Measurements from ENCODE around the gene MSLN.
A peak's percentile ranks its signal among the peaks of the same experiment; 100 is the strongest.

Gene MSLN

DNA sequence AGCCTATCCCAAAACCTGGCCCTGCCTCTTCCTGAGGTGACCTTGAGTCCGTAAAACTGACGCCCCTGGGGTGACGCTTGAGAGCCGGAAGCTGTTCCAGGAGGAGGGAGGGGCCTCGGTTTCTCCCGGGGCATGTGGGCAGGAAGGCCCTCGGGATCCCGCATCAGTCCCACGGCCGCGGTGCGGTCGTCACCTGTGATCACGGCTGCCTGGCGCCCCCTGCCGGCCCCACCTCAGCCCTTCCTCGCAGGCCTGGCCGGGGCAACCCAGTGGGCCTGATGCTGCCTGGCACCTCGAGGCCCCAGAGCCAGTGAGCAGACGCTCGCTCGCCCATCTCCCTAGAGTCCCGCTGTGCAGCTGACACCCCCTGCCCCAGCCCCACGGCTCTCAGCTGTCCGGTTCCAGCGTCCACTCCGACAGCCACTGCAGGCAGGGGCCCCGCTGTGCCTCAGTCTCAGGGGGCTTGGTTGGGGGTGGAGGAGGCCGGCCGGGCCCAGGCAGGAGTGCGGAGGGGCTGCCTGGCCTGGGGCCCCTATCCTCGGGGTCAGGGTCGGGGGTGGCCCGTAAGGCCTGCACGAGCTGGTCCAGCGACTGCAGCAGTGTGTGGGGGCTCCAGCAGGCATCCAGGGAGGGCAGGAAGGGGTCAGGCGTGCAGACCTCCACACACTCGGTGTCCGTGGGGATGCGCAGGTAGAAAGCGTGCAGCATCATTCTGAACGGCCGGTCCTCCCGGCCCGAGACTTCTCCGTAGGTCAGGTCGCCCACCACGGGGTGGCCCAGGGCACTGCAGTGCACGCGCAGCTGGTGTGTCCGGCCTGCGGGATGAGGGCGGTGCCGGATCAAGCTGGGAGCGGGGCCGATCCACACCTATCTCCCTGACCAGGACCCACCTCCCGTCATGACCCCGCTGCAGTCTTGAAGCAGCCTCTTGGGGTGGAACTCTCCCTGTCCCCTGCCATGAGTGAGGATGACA lies 25.3 kb downstream of the MSLN start:
- H3K27ac ChIP-seq (ENCODE audit: low read length) = no peak overlapping the region
- peaks cover 49% of the 10 kb centered on the region for H3K36me3 ChIP-seq (ENCODE audit: insufficient read depth, low read length)
- no peak for ATAC-seq (ENCODE audit: insufficient read depth, low read depth)
- no peak overlapping the region for H3K4me3 ChIP-seq (ENCODE audit: low read depth in 1 of 2, low read length in 2 of 2)
- no peaks in the 10 kb centered on the region for H3K9me3 ChIP-seq (ENCODE audit: insufficient read depth, low read length, severe bottlenecking)
- peaks cover 46% of the 10 kb centered on the region for H3K79me2 ChIP-seq (ENCODE audit: insufficient read depth, low read length)
- DNase-seq = no peak
- TF ChIP-seq, protein P1, sequence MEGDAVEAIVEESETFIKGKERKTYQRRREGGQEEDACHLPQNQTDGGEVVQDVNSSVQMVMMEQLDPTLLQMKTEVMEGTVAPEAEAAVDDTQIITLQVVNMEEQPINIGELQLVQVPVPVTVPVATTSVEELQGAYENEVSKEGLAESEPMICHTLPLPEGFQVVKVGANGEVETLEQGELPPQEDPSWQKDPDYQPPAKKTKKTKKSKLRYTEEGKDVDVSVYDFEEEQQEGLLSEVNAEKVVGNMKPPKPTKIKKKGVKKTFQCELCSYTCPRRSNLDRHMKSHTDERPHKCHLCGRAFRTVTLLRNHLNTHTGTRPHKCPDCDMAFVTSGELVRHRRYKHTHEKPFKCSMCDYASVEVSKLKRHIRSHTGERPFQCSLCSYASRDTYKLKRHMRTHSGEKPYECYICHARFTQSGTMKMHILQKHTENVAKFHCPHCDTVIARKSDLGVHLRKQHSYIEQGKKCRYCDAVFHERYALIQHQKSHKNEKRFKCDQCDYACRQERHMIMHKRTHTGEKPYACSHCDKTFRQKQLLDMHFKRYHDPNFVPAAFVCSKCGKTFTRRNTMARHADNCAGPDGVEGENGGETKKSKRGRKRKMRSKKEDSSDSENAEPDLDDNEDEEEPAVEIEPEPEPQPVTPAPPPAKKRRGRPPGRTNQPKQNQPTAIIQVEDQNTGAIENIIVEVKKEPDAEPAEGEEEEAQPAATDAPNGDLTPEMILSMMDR (IDR thresholded peaks at IDR 0.05; ENCODE audit: borderline replicate concordance, extremely low read depth, low read length, poor library complexity, severe bottlenecking) = no peak
- TF ChIP-seq EZH2 (IDR thresholded peaks at IDR 0.05; ENCODE audit: borderline replicate concordance, low read depth, low read length, severe bottlenecking) = no peak
- H3K4me2 ChIP-seq (ENCODE audit: insufficient read depth, low read length) = peak overlapping the region; percentile 99; the same call in 1 of the 2 replicates
- no peak overlapping the region for H2AFZ ChIP-seq (ENCODE audit: low read depth, low read length)
- H3K9ac ChIP-seq (ENCODE audit: low read depth, low read length) = no peak overlapping the region
- H3K27me3 ChIP-seq (ENCODE audit: insufficient read depth, low read length, poor library complexity) = no peaks in the 10 kb centered on the region
- peaks cover 54% of the 10 kb centered on the region for H4K20me1 ChIP-seq (ENCODE audit: insufficient read depth, low read length)
- H3K4me1 ChIP-seq (ENCODE audit: insufficient read depth, low read length) = peaks cover 35% of the 10 kb centered on the region

DNA sequence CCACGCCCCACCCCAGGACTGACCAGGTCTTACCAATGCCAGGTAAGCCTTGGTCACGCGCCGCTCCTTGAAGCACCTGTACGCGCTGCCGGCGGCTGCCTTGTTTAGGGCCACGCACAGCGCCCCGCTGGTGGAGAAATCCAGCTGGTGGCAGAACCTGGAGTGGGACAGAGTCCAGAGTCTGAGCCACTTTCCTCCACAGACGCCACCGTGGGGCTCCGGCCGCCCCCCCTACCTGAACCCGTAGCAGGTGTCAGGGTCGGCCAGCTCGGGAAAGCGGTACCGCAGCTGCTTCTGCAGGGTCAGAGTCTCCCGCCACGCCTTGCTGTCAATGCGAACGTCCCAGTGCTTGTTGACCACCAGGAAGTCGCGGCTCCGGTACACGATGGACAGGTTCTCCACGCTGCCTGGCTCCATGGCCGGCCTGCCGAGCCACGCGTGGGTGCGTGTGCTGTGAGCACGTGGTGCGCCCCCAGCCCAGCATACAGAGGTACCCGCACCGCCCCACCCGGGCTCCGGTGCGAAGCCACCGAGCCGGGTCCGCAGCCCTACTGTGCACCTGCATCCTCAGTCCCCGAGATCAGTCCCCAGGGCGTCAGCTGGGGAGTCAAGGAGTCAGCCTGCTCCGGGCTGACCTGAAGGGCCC lies 26.9 kb downstream of the MSLN start:
- Histone ChIP-seq H3K9me3 (ENCODE audit: insufficient read depth, low read length, severe bottlenecking) (no peaks in the 10 kb centered on the region), H2AFZ (ENCODE audit: low read depth, low read length) (peak overlapping the region; percentile 84; the same call in 1 of the 2 replicates), H3K27me3 (ENCODE audit: insufficient read depth, low read length, poor library complexity) (no peaks in the 10 kb centered on the region), H3K79me2 (ENCODE audit: insufficient read depth, low read length) (peaks cover 54% of the 10 kb centered on the region), H3K4me1 (ENCODE audit: insufficient read depth, low read length) (peaks cover 38% of the 10 kb centered on the region), H3K9ac (ENCODE audit: low read depth, low read length) (peak overlapping the region; percentile 94), H3K4me2 (ENCODE audit: insufficient read depth, low read length) (peak overlapping the region; percentile 99), H4K20me1 (ENCODE audit: insufficient read depth, low read length) (peaks cover 69% of the 10 kb centered on the region), H3K36me3 (ENCODE audit: insufficient read depth, low read length) (peaks cover 65% of the 10 kb centered on the region), H3K4me3 (ENCODE audit: low read depth in 1 of 2, low read length in 2 of 2) (peak overlapping the region; percentile 82 to 85), H3K27ac (ENCODE audit: low read length) (peak overlapping the region; percentile 77)
- no peak for ATAC-seq (ENCODE audit: insufficient read depth, low read depth)
- TF ChIP-seq EZH2 (IDR thresholded peaks at IDR 0.05; ENCODE audit: borderline replicate concordance, low read depth, low read length, severe bottlenecking) = no peak
- TF ChIP-seq, protein P1 (IDR thresholded peaks at IDR 0.05; ENCODE audit: borderline replicate concordance, extremely low read depth, low read length, poor library complexity, severe bottlenecking) = no peak
- DNase-seq = no peak

DNA sequence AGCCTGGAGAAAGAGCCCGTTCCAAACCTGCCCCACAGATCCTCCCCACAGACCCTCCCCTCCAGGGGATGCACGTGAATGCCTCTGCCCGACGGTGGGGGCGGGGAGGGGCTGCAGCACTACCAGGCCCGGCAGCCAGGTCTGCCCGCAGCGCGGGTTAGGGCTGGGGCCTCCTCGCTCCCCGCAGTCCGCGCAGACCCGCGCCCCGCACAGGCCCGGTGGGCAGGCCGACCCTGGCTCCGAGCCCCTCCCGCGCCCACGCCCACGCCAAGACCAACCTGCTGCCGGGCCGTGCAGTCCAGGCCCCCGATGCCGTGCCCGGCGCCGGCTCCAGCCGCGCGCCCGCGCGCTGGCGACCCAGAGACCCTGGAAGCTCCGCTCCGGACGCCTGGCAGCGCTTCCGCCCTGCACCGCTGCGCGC lies 27.5 kb downstream of the MSLN start, which contains the start of gene RPUSD1:
RPUSD1 (minus strand) TSS at position 404 of the 421 bp plus-strand sequence. CDS start 644 bp downstream, outside the sequence.
- peak within 1 kb of the TSS; percentile 77 for H3K27ac ChIP-seq (ENCODE audit: low read length)
- ATAC-seq (ENCODE audit: insufficient read depth, low read depth) (peak; percentile 34), DNase-seq (no peak)
- H3K9me3 ChIP-seq (ENCODE audit: insufficient read depth, low read length, severe bottlenecking) = no peaks in the 10 kb centered on the region
- peak within 1 kb of the TSS; percentile 94 for H3K9ac ChIP-seq (ENCODE audit: low read depth, low read length)
- peaks cover 54% of the 10 kb centered on the region for H3K79me2 ChIP-seq (ENCODE audit: insufficient read depth, low read length)
- H3K36me3 ChIP-seq (ENCODE audit: insufficient read depth, low read length) = peaks cover 70% of the 10 kb centered on the region
- peaks cover 38% of the 10 kb centered on the region for H3K4me1 ChIP-seq (ENCODE audit: insufficient read depth, low read length)
- H3K27me3 ChIP-seq (ENCODE audit: insufficient read depth, low read length, poor library complexity) = no peaks in the 10 kb centered on the region
- peaks cover 73% of the 10 kb centered on the region for H4K20me1 ChIP-seq (ENCODE audit: insufficient read depth, low read length)
- H3K4me3 ChIP-seq (ENCODE audit: low read depth in 1 of 2, low read length in 2 of 2) = peak within 1 kb of the TSS; percentile 87 to 94
- TF ChIP-seq, protein P1 (IDR thresholded peaks at IDR 0.05; ENCODE audit: borderline replicate concordance, extremely low read depth, low read length, poor library complexity, severe bottlenecking) = no peak
- TF ChIP-seq EZH2 (IDR thresholded peaks at IDR 0.05; ENCODE audit: borderline replicate concordance, low read depth, low read length, severe bottlenecking) = no peak
- H3K4me2 ChIP-seq (ENCODE audit: insufficient read depth, low read length) = peak within 1 kb of the TSS; percentile 100
- H2AFZ ChIP-seq (ENCODE audit: low read depth, low read length) = peak within 1 kb of the TSS; percentile 95
